ENCODE results near the gene CYTH1. TPM values are rescaled to one million over a fixed set of nuclear protein-coding genes. Genes with fewer than 3 reads are reported as not detected.

CYTH1 gene
- total RNA-seq, 1 donor from 2014 or later, result 62.9 TPM

- Histone ChIP-seq H3K4me1 (no peaks in the 10 kb centered on the region), H3K27me3 (no peaks in the 10 kb centered on the region), H3K4me3 (no peak overlapping the region), H3K27ac (peak overlapping the region; percentile 65), H3K9me3 (no peaks in the 10 kb centered on the region), H3K36me3 (peaks cover 0 to 93% of the 10 kb centered on the region in 2 donors)
- TF ChIP-seq POLR2AphosphoS5 (IDR thresholded peaks at IDR 0.05; ENCODE audit: insufficient read depth in 1 of 2, low read depth in 1 of 2), result no peak
- intact Hi-C loops (cut with DNase I), result no loop called here
- no peak for DNase-seq (ENCODE audit: extremely low spot score in 2 of 2)
Measured at GRCh38 chr17:78821961-78822360, 39.9 kb upstream of the CYTH1 start.

GRCh38 chr17:78820841-78821240, 38.8 kb upstream of the CYTH1 start:
- Histone ChIP-seq H3K4me1 (no peaks in the 10 kb centered on the region), H3K27me3 (no peaks in the 10 kb centered on the region), H3K27ac (no peak overlapping the region), H3K4me3 (no peak overlapping the region), H3K36me3 (peaks cover 0 to 92% of the 10 kb centered on the region in 2 donors), H3K9me3 (no peaks in the 10 kb centered on the region)
- intact Hi-C loops (cut with DNase I), result no loop called here
- no peak for TF ChIP-seq POLR2AphosphoS5 (IDR thresholded peaks at IDR 0.05; ENCODE audit: insufficient read depth in 1 of 2, low read depth in 1 of 2)
- TF ChIP-seq CTCF (IDR thresholded peaks at IDR 0.05), result no peak
- TF ChIP-seq POLR2A (IDR thresholded peaks at IDR 0.05), result no peak
- DNase-seq (ENCODE audit: extremely low spot score in 2 of 2), result no peak

- peak overlapping the region; percentile 73 for H3K27ac ChIP-seq
- peaks cover 0 to 92% of the 10 kb centered on the region in 2 donors for H3K36me3 ChIP-seq
- H3K4me3 ChIP-seq, result no peak overlapping the region
- H3K27me3 ChIP-seq, result no peaks in the 10 kb centered on the region
- DNase-seq (ENCODE audit: extremely low spot score in 2 of 2), result no peak
- H3K4me1 ChIP-seq, result no peaks in the 10 kb centered on the region
- no peaks in the 10 kb centered on the region for H3K9me3 ChIP-seq
- TF ChIP-seq POLR2AphosphoS5 (IDR thresholded peaks at IDR 0.05; ENCODE audit: insufficient read depth in 1 of 2, low read depth in 1 of 2), result no peak
- TF ChIP-seq POLR2A (IDR thresholded peaks at IDR 0.05), result no peak
- TF ChIP-seq CTCF (IDR thresholded peaks at IDR 0.05), result no peak
- intact Hi-C loops (cut with DNase I), result no loop called here
Measured at GRCh38 chr17:78819806-78820792, 38.0 kb upstream of the CYTH1 start.

GRCh38 chr17:78819402-78819801, 37.3 kb upstream of the CYTH1 start:
- intact Hi-C loops (cut with DNase I), result no loop called here
- no peaks in the 10 kb centered on the region for H3K27me3 ChIP-seq
- DNase-seq (ENCODE audit: extremely low spot score in 2 of 2), result no peak
- H3K4me3 ChIP-seq, result no peak overlapping the region
- peaks cover 0 to 92% of the 10 kb centered on the region in 2 donors for H3K36me3 ChIP-seq
- no peaks in the 10 kb centered on the region for H3K9me3 ChIP-seq
- TF ChIP-seq POLR2A (IDR thresholded peaks at IDR 0.05) (no peak), CTCF (IDR thresholded peaks at IDR 0.05) (no peak), POLR2AphosphoS5 (IDR thresholded peaks at IDR 0.05; ENCODE audit: insufficient read depth in 1 of 2, low read depth in 1 of 2) (no peak)
- H3K4me1 ChIP-seq, result no peaks in the 10 kb centered on the region
- H3K27ac ChIP-seq, result peak overlapping the region; percentile 73

- Histone ChIP-seq H3K4me1 (no peaks in the 10 kb centered on the region), H3K27me3 (no peaks in the 10 kb centered on the region), H3K27ac (peak overlapping the region; percentile 73), H3K4me3 (no peak overlapping the region), H3K9me3 (no peaks in the 10 kb centered on the region), H3K36me3 (peaks cover 0 to 92% of the 10 kb centered on the region in 2 donors)
- no peak for DNase-seq (ENCODE audit: extremely low spot score in 2 of 2)
- intact Hi-C loops (cut with DNase I), result no loop called here
- TF ChIP-seq CTCF (IDR thresholded peaks at IDR 0.05) (no peak), POLR2A (IDR thresholded peaks at IDR 0.05) (peak in 1 of 2 donors; percentile 12), POLR2AphosphoS5 (IDR thresholded peaks at IDR 0.05; ENCODE audit: insufficient read depth in 1 of 2, low read depth in 1 of 2) (peak in 1 of 2 donors; percentile 83)
Measured at GRCh38 chr17:78818932-78819331, 36.9 kb upstream of the CYTH1 start.

Measured in vagina (tissue), 2 donors.